CD8-positive, alpha-beta memory T cell (primary cell): ENCODE measurements around the gene BICRAL. TPM values are rescaled to one million over a fixed set of nuclear protein-coding genes. Genes with fewer than 3 reads are reported as not detected.

Experiments
- CTCF ChIA-PET: fragments of 350-600 bp; sonication (Branson Sonifier 250); formaldehyde crosslinking; loops from one replicate; lab custom pipeline; 2021; ENCODE audit warnings: antibody characterized with exemption; lab: Charles Lee
- POLR2A ChIA-PET: fragments of 350-600 bp; sonication (Branson Sonifier 250); formaldehyde crosslinking; loops from one replicate; lab custom pipeline; 2021; ENCODE audit warnings: antibody characterized with exemption; lab: Charles Lee
- DNase-seq, 5 donors: peaks; one replicate each; pipeline versions ENCODE4 v3.0.0 to v3.0.0-alpha.2; 2020 to 2022; ENCODE audit warnings: mixed read lengths in 1 of 5
- H3K27ac ChIP-seq: one replicate; pipeline ENCODE4 v1.7.0; 2013; ENCODE audit warnings: low read depth, mild to moderate bottlenecking, low read length, moderate library complexity
- H3K27me3 ChIP-seq: 2 replicates; pipeline ENCODE4 v1.7.0; 2013; ENCODE audit warnings: low read length, mild to moderate bottlenecking; ENCODE audit not compliant: insufficient read depth, poor library complexity, severe bottlenecking
- H3K36me3 ChIP-seq: 2 replicates; pipeline ENCODE4 v1.7.0; 2013; ENCODE audit warnings: mild to moderate bottlenecking, low read length, moderate library complexity; ENCODE audit not compliant: insufficient read depth
- H3K4me1 ChIP-seq: 2 replicates; pipeline ENCODE4 v1.7.0; 2013; ENCODE audit warnings: mild to moderate bottlenecking, low read length, moderate library complexity; ENCODE audit not compliant: insufficient read depth
- H3K4me3 ChIP-seq: 2 replicates; pipeline ENCODE4 v1.7.0; 2013; ENCODE audit warnings: mild to moderate bottlenecking, low read length
- H3K9me3 ChIP-seq: 2 replicates; pipeline ENCODE4 v1.7.0; 2013; ENCODE audit warnings: mild to moderate bottlenecking, low read length
- H3K27ac Mint-ChIP-seq, 8 donors: one replicate each; pipeline ENCODE4 v1.8.0; 2020 to 2021; ENCODE audit warnings: mixed read lengths in 8 of 8, mild to moderate bottlenecking in 6 of 8, inconsistent platforms in 3 of 8, moderate library complexity in 3 of 8
- H3K27me3 Mint-ChIP-seq, 2 donors: one replicate each; pipeline ENCODE4 v1.8.0; 2020 to 2021; ENCODE audit warnings: mixed read lengths in 2 of 2, mild to moderate bottlenecking in 1 of 2, moderate library complexity in 1 of 2
- H3K36me3 Mint-ChIP-seq, 3 donors: one replicate each; pipeline ENCODE4 v1.8.0; 2020 to 2021; ENCODE audit warnings: mixed read lengths in 3 of 3, inconsistent platforms in 1 of 3, mild to moderate bottlenecking in 1 of 3
- H3K4me1 Mint-ChIP-seq, 3 donors: one replicate each; pipeline ENCODE4 v1.8.0; 2020 to 2021; ENCODE audit warnings: mixed read lengths in 3 of 3, inconsistent platforms in 1 of 3, mild to moderate bottlenecking in 1 of 3
- H3K4me3 Mint-ChIP-seq, 7 donors: one replicate each; pipeline ENCODE4 v1.8.0; 2020 to 2021; ENCODE audit warnings: mixed read lengths in 7 of 7, mild to moderate bottlenecking in 6 of 7, moderate library complexity in 4 of 7, inconsistent platforms in 2 of 7
- H3K9me3 Mint-ChIP-seq, 5 donors: one replicate each; pipeline ENCODE4 v1.8.0; 2020 to 2022; ENCODE audit warnings: mixed read lengths in 5 of 5, mild to moderate bottlenecking in 3 of 5, moderate library complexity in 2 of 5, inconsistent platforms in 1 of 5
- polyA plus RNA-seq: library from polyadenylated mRNA; unstranded; fragments of 300-500 nt; fragmentation: Illumina TruSeq; gene quantifications from one replicate; pipeline ENCODE4 v1.2.3, GENCODE V29; 2021
- total RNA-seq, 2 experiments: library from RNA; stranded (reverse); gene quantifications; one replicate each; pipeline ENCODE4 v1.2.3, GENCODE V29; 2021

BICRAL gene
- total and polyA plus RNA-seq, 3 experiments from 2014 or later: 6.8 to 16.8 (median 15.9) TPM

DNA sequence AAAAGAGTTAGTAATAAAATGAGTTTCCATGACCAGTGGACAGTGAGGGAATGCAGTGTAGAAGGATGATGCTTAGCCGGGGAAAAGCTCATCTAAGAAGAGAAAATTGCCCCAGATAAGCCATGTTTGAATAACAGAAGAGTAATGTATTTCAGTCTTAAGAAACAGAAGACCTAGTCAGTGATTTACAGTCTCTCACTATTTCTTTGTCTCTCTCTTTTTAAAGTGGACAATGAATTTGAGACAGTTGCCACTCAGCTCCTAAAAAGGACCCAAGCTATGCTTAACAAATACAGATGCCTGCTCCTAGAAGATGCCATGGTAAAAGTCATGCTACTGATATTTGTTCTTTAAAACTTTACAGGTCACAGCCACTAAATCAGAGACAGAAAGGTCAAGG, 78.2 kb downstream of the BICRAL start:
- Mint-ChIP-seq H3K4me1 (no peaks in the 10 kb centered on the region), H3K27ac (peak overlapping the region in 6 of 8 donors; percentile 15 to 77 (median 54)), H3K4me3 (no peak overlapping the region), H3K36me3 (peaks cover 4 to 71% (median 23%) of the 10 kb centered on the region in 3 donors), H3K9me3 (no peaks in the 10 kb centered on the region), H3K27me3 (no peaks in the 10 kb centered on the region)
- H3K27me3 ChIP-seq: no peaks in the 10 kb centered on the region
- no peak overlapping the region for H3K27ac ChIP-seq
- H3K36me3 ChIP-seq: peaks cover 39% of the 10 kb centered on the region
- ChIA-PET POLR2A (no interaction called here), CTCF (interaction anchor here (0.8 to 1.6 kb wide), 2 partner anchors 12 to 198 kb away, joined by 3 to 4 read pairs; no protein-coding TSS in a partner anchor)
- no peak for DNase-seq
- H3K4me1 ChIP-seq: no peaks in the 10 kb centered on the region
- no peak overlapping the region for H3K4me3 ChIP-seq
- H3K9me3 ChIP-seq: no peaks in the 10 kb centered on the region

DNA sequence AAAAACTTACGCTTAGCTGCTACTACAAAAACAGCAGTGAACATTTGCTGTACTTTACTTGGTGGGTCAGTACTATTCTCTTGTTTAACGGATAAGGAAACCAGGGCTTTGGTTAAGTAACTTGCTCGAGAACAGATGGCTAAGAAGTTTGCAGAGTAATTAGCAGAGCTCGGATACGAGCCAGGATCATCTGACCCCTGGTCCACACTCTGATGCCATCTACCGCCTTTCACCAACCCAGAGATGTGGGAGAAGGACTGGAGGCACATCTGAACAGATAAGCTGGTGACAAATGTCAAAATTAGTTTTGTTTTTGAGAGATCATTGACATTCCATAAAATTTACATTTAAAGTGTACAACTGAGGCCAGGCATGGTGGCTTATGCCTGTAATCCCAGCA, 78.6 kb downstream of the BICRAL start:
- no peak for DNase-seq
- Histone ChIP-seq H3K9me3 (no peaks in the 10 kb centered on the region), H3K27me3 (no peaks in the 10 kb centered on the region), H3K4me1 (no peaks in the 10 kb centered on the region), H3K27ac (no peak overlapping the region), H3K36me3 (peaks cover 36% of the 10 kb centered on the region), H3K4me3 (no peak overlapping the region)
- ChIA-PET CTCF (interaction anchor here (0.8 to 1.6 kb wide), 2 partner anchors 12 to 199 kb away, joined by 3 to 4 read pairs; no protein-coding TSS in a partner anchor), POLR2A (no interaction called here)
- no peaks in the 10 kb centered on the region for H3K27me3 Mint-ChIP-seq
- peak overlapping the region in 1 of 7 donors; percentile 5 for H3K4me3 Mint-ChIP-seq
- H3K9me3 Mint-ChIP-seq: no peaks in the 10 kb centered on the region
- H3K27ac Mint-ChIP-seq: peak overlapping the region in 1 of 8 donors; percentile 51
- peaks cover 4 to 71% (median 24%) of the 10 kb centered on the region in 3 donors for H3K36me3 Mint-ChIP-seq
- H3K4me1 Mint-ChIP-seq: no peaks in the 10 kb centered on the region

DNA sequence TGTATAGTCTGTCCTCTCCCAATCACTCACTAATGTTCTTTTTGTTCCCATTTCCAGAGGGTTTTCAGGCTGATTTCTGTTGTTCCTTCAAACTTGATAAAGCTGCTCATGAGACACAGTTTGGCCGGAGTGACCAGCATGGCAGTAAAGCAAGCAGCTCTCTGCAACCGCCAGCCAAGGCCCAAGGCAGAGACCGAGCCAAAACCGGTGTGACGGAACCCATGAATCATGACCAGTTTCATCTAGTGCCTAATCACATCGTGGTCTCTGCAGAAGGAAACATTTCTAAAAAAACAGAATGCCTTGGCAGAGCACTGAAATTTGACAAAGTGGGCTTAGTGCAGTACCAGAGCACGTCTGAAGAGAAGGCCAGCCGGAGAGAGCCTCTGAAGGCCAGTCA, 82.8 kb downstream of the BICRAL start:
- Histone ChIP-seq H3K36me3 (peaks cover 16% of the 10 kb centered on the region), H3K4me3 (no peak overlapping the region), H3K27me3 (no peaks in the 10 kb centered on the region), H3K4me1 (no peaks in the 10 kb centered on the region), H3K27ac (no peak overlapping the region), H3K9me3 (no peaks in the 10 kb centered on the region)
- DNase-seq: no peak
- H3K36me3 Mint-ChIP-seq: peaks cover 0 to 82% (median 24%) of the 10 kb centered on the region in 3 donors
- H3K4me1 Mint-ChIP-seq: no peaks in the 10 kb centered on the region
- peak overlapping the region in 3 of 8 donors; percentile 36 to 52 (median 40) for H3K27ac Mint-ChIP-seq
- POLR2A ChIA-PET: no interaction called here
- no peaks in the 10 kb centered on the region for H3K27me3 Mint-ChIP-seq
- CTCF ChIA-PET: no interaction called here
- H3K9me3 Mint-ChIP-seq: no peaks in the 10 kb centered on the region
- no peak overlapping the region for H3K4me3 Mint-ChIP-seq

DNA sequence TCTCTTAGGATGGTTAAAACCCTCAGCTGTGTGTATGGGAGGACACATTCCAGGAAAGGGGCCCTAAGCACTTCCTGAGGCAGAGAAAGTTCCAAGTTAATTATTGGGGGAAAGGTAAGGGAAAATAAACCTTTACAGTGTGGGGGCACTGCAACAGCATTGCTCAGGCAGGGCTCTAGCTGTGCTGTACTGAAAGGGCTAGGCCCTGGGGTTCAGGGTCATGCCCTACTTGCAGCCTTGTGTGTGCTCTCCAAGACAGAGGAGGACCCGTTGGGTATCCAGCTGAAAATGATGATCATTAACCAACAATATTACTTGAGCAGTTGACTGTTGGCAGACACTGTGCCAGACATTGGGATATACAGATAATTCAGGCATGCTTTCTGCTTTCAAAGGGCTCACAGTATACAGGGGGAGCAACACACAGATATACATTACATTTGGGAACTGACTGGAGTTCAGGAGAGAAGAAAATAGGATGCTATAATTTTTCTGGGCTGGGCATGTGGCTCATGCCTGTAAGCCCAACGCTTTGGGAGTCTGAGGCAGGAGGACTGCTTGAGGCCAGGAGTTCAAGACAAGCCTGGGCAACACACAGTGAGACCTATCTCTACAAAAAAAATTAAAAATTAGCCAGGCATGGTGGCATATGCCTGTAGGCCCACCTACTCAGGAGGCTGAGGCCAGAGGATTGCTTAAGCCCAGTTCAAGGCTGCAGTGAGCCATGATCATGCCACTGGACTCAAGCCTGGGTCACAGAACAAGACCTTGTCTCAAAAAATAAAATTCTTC, 88.5 kb downstream of the BICRAL start:
- POLR2A ChIA-PET: no interaction called here
- no peaks in the 10 kb centered on the region for H3K9me3 Mint-ChIP-seq
- H3K4me3 ChIP-seq: no peak overlapping the region
- no peak overlapping the region for H3K27ac ChIP-seq
- no peaks in the 10 kb centered on the region for H3K36me3 ChIP-seq
- no peak overlapping the region for H3K4me3 Mint-ChIP-seq
- CTCF ChIA-PET: no interaction called here
- peak overlapping the region in 5 of 8 donors; percentile 6 to 71 (median 43) for H3K27ac Mint-ChIP-seq
- H3K9me3 ChIP-seq: no peaks in the 10 kb centered on the region
- no peaks in the 10 kb centered on the region for H3K27me3 Mint-ChIP-seq
- DNase-seq: no peak
- no peaks in the 10 kb centered on the region for H3K4me1 ChIP-seq
- H3K4me1 Mint-ChIP-seq: peaks cover 0 to 4% (median 3%) of the 10 kb centered on the region in 3 donors
- H3K36me3 Mint-ChIP-seq: peaks cover 0 to 41% (median 7%) of the 10 kb centered on the region in 3 donors
- H3K27me3 ChIP-seq: no peaks in the 10 kb centered on the region

DNA sequence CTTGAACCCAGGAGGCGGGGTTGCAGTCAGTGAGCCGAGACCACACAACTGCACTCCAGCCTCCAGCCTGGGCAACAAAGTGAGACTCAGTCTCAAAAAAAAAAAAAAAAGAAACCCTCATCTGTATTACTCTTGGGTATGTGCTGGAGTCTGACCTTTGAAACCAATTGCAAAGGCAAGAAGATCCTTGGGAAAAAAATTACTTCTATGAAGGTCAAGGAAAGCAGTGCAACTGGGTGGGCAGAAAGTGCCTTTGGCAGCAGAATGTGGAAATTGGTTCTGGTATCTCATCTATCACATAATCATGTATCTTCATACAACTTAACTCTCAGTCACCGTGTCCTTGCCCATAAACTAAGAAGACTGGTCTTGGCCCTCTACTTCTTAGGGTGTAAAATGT, 89.9 kb downstream of the BICRAL start:
- POLR2A ChIA-PET: no interaction called here
- H3K9me3 Mint-ChIP-seq: no peaks in the 10 kb centered on the region

DNA sequence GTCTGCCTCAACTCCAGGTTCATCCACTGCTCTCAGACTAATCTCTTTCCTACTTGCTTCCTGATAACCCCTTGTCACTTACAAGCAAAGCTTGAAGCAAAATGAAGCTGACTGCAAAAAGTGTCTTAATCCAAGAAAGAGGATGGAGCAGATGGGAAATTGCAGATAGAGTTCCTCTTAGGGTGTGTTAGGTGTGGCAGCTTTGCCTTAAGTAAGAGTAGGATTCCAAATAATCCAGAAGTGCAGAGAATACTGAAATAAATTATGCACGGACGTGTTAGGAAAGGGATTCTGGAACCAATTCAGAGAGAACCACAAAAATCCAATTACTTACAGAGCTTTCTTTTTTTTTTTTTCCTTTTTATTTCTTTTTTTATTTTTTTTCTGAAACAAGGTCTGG, 91.5 kb downstream of the BICRAL start:
- H3K4me3 ChIP-seq: no peak overlapping the region
- CTCF ChIA-PET: no interaction called here
- peak overlapping the region in 5 of 8 donors; percentile 1 to 78 (median 31) for H3K27ac Mint-ChIP-seq
- no peaks in the 10 kb centered on the region for H3K36me3 ChIP-seq
- peaks cover 0 to 12% (median 1%) of the 10 kb centered on the region in 3 donors for H3K36me3 Mint-ChIP-seq
- H3K9me3 ChIP-seq: no peaks in the 10 kb centered on the region
- H3K27me3 ChIP-seq: no peaks in the 10 kb centered on the region
- POLR2A ChIA-PET: interaction anchor here (0.6 to 0.9 kb wide), 3 partner anchors 11 to 236 kb away, joined by 3 to 4 read pairs (median 3); no protein-coding TSS in a partner anchor
- DNase-seq: no peak
- peaks cover 0 to 4% (median 3%) of the 10 kb centered on the region in 3 donors for H3K4me1 Mint-ChIP-seq
- H3K27ac ChIP-seq: no peak overlapping the region
- H3K4me3 Mint-ChIP-seq: no peak overlapping the region
- H3K4me1 ChIP-seq: no peaks in the 10 kb centered on the region
- H3K9me3 Mint-ChIP-seq: no peaks in the 10 kb centered on the region
- H3K27me3 Mint-ChIP-seq: no peaks in the 10 kb centered on the region

More for the DNA sequence above, 89.9 kb downstream of the BICRAL start:
- no peak for DNase-seq
- Mint-ChIP-seq H3K4me3 (no peak overlapping the region), H3K27ac (peak overlapping the region in 3 of 8 donors; percentile 21 to 82 (median 40)), H3K4me1 (peaks cover 0 to 4% (median 3%) of the 10 kb centered on the region in 3 donors), H3K36me3 (peaks cover 0 to 27% (median 2%) of the 10 kb centered on the region in 3 donors), H3K27me3 (no peaks in the 10 kb centered on the region)
- Histone ChIP-seq H3K27ac (no peak overlapping the region), H3K27me3 (no peaks in the 10 kb centered on the region), H3K4me1 (no peaks in the 10 kb centered on the region), H3K9me3 (no peaks in the 10 kb centered on the region), H3K4me3 (no peak overlapping the region), H3K36me3 (no peaks in the 10 kb centered on the region)
- CTCF ChIA-PET: no interaction called here

DNA sequence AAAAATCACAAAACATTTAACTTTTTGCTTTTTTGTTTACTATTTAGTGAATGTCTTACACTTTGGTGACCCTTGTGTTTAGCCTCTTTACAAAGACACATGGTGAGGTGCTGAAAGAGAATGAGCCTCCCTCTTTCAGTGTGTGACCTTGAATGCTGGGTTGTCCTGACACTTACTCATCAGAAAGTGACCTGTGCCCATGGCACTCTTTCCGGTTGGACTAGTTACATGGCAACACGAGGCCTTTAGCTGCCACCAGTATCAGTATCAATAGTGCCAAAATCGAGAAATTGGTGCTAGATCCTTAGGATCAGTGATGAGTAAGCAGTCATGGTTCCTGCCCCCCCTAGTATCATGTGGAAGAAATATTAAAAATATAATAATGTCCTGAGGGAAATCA, 95.8 kb downstream of the BICRAL start:
- ChIA-PET CTCF (interaction anchor here (0.8 to 4.0 kb wide), 4 partner anchors 13 to 227 kb away, joined by 3 to 43 read pairs (median 3); a partner anchor contains a TSS), POLR2A (interaction anchor here (2.4 kb wide), 1 partner anchor 151 kb away, joined by 16 read pairs; no protein-coding TSS in a partner anchor)
- Histone ChIP-seq H3K9me3 (no peaks in the 10 kb centered on the region), H3K36me3 (no peaks in the 10 kb centered on the region), H3K4me3 (no peak overlapping the region), H3K4me1 (peaks cover 12% of the 10 kb centered on the region), H3K27ac (no peak overlapping the region), H3K27me3 (no peaks in the 10 kb centered on the region)
- Mint-ChIP-seq H3K27me3 (no peaks in the 10 kb centered on the region), H3K9me3 (no peaks in the 10 kb centered on the region), H3K27ac (peak overlapping the region in 4 of 8 donors; percentile 27 to 84 (median 54)), H3K4me3 (peak overlapping the region in 5 of 7 donors; percentile 18 to 60 (median 44)), H3K4me1 (peaks cover 17 to 25% (median 24%) of the 10 kb centered on the region in 3 donors), H3K36me3 (peaks cover 0 to 23% (median 0%) of the 10 kb centered on the region in 3 donors)
- no peak for DNase-seq
